ENCODE measurements around the gene MRAS. TPM values are rescaled to one million over a fixed set of nuclear protein-coding genes. Genes with fewer than 3 reads are reported as not detected.

Gene MRAS
- total and polyA plus RNA-seq, 2 of the 4 experiments (the other 2 are of a cell fraction) = 59.3 to 60.6 TPM

DNA sequence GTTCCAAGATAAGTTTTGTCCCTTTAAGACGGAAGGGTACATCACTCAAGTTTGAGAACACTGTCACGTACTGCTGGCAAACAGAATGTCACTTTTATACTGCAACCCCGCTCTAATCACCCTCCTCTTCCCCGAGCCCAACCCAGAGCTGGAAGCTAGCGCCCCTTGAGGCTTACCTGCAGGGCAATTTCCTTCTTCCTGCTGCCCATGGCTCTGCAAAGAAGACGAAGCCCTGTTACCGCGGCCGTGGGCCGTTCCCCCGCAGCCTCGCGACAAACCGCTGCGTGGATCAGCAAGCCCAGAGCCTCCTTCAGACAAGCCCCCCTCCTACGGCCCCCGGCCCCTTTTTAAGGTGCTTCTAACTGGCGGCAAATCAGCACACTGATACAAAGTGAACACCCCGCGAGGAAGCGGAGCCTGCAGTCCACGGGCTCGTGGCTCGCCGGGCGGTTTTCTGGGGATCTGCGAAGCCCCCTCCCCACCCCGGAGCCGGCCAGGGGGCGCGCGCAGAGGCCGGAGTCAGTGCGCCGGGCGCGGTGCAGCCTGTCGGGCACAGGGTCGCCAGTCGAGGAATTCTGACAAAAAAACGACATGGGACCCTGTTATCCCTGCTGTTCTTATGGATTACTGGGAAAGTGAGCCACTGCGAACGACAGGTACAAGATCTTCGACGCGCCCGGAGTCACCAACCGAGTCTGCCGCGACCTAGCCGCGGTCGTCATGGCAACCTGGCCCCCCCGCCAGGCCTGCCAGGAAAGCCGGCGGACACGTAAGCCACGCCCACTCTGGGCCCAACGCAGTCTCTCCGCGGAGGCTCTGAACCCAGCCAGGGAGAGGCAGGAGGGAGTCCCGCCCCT is 19.0 kb upstream of the MRAS start, which contains the start of gene NME9:
Gene NME9 (minus strand): TSS at position 725 of the 857 bp plus-strand sequence. CDS start 516 bp downstream, at position 209.
- H3K18ac ChIP-seq (ENCODE audit: low read depth, low read length) = no peak within 1 kb of the TSS
- no peak within 1 kb of the TSS for H3K9ac ChIP-seq (ENCODE audit: low read depth, low read length)
- peak within 1 kb of the TSS; percentile 62 for H3K4me3 ChIP-seq (ENCODE audit: insufficient read depth, low read depth, low read length)
- no peaks in the 10 kb centered on the region for H3K9me1 ChIP-seq (ENCODE audit: insufficient read depth, low read length)
- intact Hi-C loops (cut with micrococcal nuclease) (loop anchor here (5.0 kb wide), 1 partner anchor 142 kb away; the partner anchor contains the start of gene ARMC8), dilution Hi-C loops (cut with HindIII; ENCODE audit: low sequenced_read_pairs, unreplicated experiment) (no loop called here), in situ Hi-C loops (cut with MboI; ENCODE audit: low sequenced_read_pairs) (no loop called here)
- H4K91ac ChIP-seq (ENCODE audit: insufficient read depth, low read depth, low read length) = no peak within 1 kb of the TSS
- TF ChIP-seq, protein P1, sequence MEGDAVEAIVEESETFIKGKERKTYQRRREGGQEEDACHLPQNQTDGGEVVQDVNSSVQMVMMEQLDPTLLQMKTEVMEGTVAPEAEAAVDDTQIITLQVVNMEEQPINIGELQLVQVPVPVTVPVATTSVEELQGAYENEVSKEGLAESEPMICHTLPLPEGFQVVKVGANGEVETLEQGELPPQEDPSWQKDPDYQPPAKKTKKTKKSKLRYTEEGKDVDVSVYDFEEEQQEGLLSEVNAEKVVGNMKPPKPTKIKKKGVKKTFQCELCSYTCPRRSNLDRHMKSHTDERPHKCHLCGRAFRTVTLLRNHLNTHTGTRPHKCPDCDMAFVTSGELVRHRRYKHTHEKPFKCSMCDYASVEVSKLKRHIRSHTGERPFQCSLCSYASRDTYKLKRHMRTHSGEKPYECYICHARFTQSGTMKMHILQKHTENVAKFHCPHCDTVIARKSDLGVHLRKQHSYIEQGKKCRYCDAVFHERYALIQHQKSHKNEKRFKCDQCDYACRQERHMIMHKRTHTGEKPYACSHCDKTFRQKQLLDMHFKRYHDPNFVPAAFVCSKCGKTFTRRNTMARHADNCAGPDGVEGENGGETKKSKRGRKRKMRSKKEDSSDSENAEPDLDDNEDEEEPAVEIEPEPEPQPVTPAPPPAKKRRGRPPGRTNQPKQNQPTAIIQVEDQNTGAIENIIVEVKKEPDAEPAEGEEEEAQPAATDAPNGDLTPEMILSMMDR (conservative IDR thresholded peaks at IDR 0.05; ENCODE audit: low read depth, low read length) = peak; percentile 50
- TF ChIP-seq MAZ (IDR thresholded peaks at IDR 0.05; ENCODE audit: borderline replicate concordance, low read depth, low read length) = peak; percentile 36; the same call in 1 of the 2 replicates
- TF ChIP-seq RCOR1 (IDR thresholded peaks at IDR 0.05; ENCODE audit: insufficient replicate concordance, low read length) = no peak
- TF ChIP-seq POLR2A (IDR thresholded peaks at IDR 0.05; ENCODE audit: low read depth, low read length) = no peak
- TF ChIP-seq RAD21 (IDR thresholded peaks at IDR 0.05; ENCODE audit: low read length) = peak; percentile 36
- no peak within 1 kb of the TSS for H4K8ac ChIP-seq (ENCODE audit: low read depth in 2 of 2, low read length in 2 of 2)
- CTCF ChIA-PET = interaction anchor here (1.0 to 1.9 kb wide), 2 partner anchors 18 to 58 kb away, joined by 3 to 5 read pairs; partner anchors contain the start of gene MRAS
- no peak within 1 kb of the TSS for H2AK9ac ChIP-seq (replicated peaks; ENCODE audit: low read depth, low read length, poor library complexity)
- no peak within 1 kb of the TSS for H4K5ac ChIP-seq (ENCODE audit: low read depth, low read length)
- no peak within 1 kb of the TSS for H2AK5ac ChIP-seq (ENCODE audit: low read depth, low read length)
- H3K4me2 ChIP-seq (ENCODE audit: low read depth, low read length) = peak within 1 kb of the TSS; percentile 85
- H3K9me3 ChIP-seq (ENCODE audit: control insufficient read depth, insufficient read depth, low read length) = no peaks in the 10 kb centered on the region
- H2BK5ac ChIP-seq (ENCODE audit: low read depth, low read length, poor library complexity, severe bottlenecking) = no peak within 1 kb of the TSS
- peak; percentile 73 for DNase-seq
- no peak within 1 kb of the TSS for H3K14ac ChIP-seq (replicated peaks; ENCODE audit: low read depth, low read length)
- no peaks in the 10 kb centered on the region for H3K4me1 ChIP-seq (ENCODE audit: control insufficient read depth, insufficient read depth, low read length)
- H2BK20ac ChIP-seq (ENCODE audit: low read depth, low read length) = no peak within 1 kb of the TSS
- H3K27me3 ChIP-seq (ENCODE audit: control insufficient read depth, insufficient read depth, low read length) = peaks cover under 1% of the 10 kb centered on the region
- H3K4ac ChIP-seq (ENCODE audit: low read depth, low read length) = no peak within 1 kb of the TSS
- peak within 1 kb of the TSS; percentile 92 for H2AFZ ChIP-seq (replicated peaks; ENCODE audit: low read length, poor library complexity)
- POLR2A ChIA-PET (ENCODE audit: unreplicated experiment) = no interaction called here
- H2BK120ac ChIP-seq (ENCODE audit: low read depth, low read length) = no peak within 1 kb of the TSS
- no peaks in the 10 kb centered on the region for H3K79me1 ChIP-seq (ENCODE audit: low read depth in 1 of 2, low read length in 2 of 2)
- BruUV-seq (replicated peaks) = no TSS peak
- H4K20me1 ChIP-seq (ENCODE audit: insufficient read depth, low read length) = no peaks in the 10 kb centered on the region
- peak within 1 kb of the TSS; percentile 11; the same call in 1 of the 2 replicates for H3K23ac ChIP-seq (ENCODE audit: low read depth, low read length)
- no peaks in the 10 kb centered on the region for H3K36me3 ChIP-seq (ENCODE audit: control insufficient read depth, insufficient read depth, low read length)
- 4% methylated on average over 24 of the region's 62 CpGs; no CpG with 5 or more reads in 1 of the 2 experiments for WGBS, 2 experiments (ENCODE audit: extremely low coverage in 2 of 2, insufficient read length in 1 of 2)
- H3K27ac ChIP-seq (ENCODE audit: insufficient read depth, low read length) = no peak within 1 kb of the TSS
- no peak within 1 kb of the TSS for H3K56ac ChIP-seq (ENCODE audit: extremely low read depth, insufficient read depth, low read length)
- peak; percentile 97 for ATAC-seq (ENCODE audit: low read depth)
- H2BK15ac ChIP-seq (ENCODE audit: low read depth, low read length) = no peak within 1 kb of the TSS
